Measurements from ENCODE around the gene NET1.

NET1 gene

GRCh38 chr10:5504146-5505072 lies 92.1 kb downstream of the NET1 start:
- Histone ChIP-seq H3K4me3 (no peak overlapping the region), H3K9me3 (no peaks in the 10 kb centered on the region), H3K27ac (no peak overlapping the region), H3K27me3 (no peaks in the 10 kb centered on the region), H3K36me3 (no peaks in the 10 kb centered on the region), H3K4me1 (peaks cover 16% of the 10 kb centered on the region), H4K20me1 (no peaks in the 10 kb centered on the region), H3K4me2 (no peak overlapping the region), H3K9ac (no peak overlapping the region)
- TF ChIP-seq Cebpa-rat (IDR thresholded peaks at IDR 0.05), result no peak

- Histone ChIP-seq H3K9me3 (no peaks in the 10 kb centered on the region), H3K9ac (no peak overlapping the region), H3K4me3 (no peak overlapping the region), H3K27me3 (no peaks in the 10 kb centered on the region), H4K20me1 (no peaks in the 10 kb centered on the region), H3K27ac (no peak overlapping the region), H3K4me2 (no peak overlapping the region), H3K36me3 (no peaks in the 10 kb centered on the region), H3K4me1 (peaks cover 16% of the 10 kb centered on the region)
- no peak for TF ChIP-seq Cebpa-rat (IDR thresholded peaks at IDR 0.05)
Observed at GRCh38 chr10:5506246-5506645, 93.9 kb downstream of the NET1 start.

GRCh38 chr10:5506751-5507648 lies 94.6 kb downstream of the NET1 start:
- TF ChIP-seq Cebpa-rat (IDR thresholded peaks at IDR 0.05), result no peak
- no peak overlapping the region for H3K4me2 ChIP-seq

GRCh38 chr10:5507649-5508131 lies 95.3 kb downstream of the NET1 start:
- Histone ChIP-seq H3K4me3 (no peak overlapping the region), H3K36me3 (no peaks in the 10 kb centered on the region), H3K9ac (no peak overlapping the region), H3K4me2 (no peak overlapping the region), H3K4me1 (peaks cover 6% of the 10 kb centered on the region), H4K20me1 (no peaks in the 10 kb centered on the region), H3K27ac (no peak overlapping the region), H3K9me3 (no peaks in the 10 kb centered on the region), H3K27me3 (no peaks in the 10 kb centered on the region)
- TF ChIP-seq Cebpa-rat (IDR thresholded peaks at IDR 0.05), result no peak

More at GRCh38 chr10:5506751-5507648, 94.6 kb downstream of the NET1 start:
- Histone ChIP-seq H3K9me3 (no peaks in the 10 kb centered on the region), H3K36me3 (no peaks in the 10 kb centered on the region), H3K4me1 (peaks cover 13% of the 10 kb centered on the region), H3K9ac (no peak overlapping the region), H3K4me3 (no peak overlapping the region), H3K27me3 (no peaks in the 10 kb centered on the region), H3K27ac (no peak overlapping the region), H4K20me1 (no peaks in the 10 kb centered on the region)

GRCh38 chr10:5508161-5508604 lies 95.8 kb downstream of the NET1 start:
- Histone ChIP-seq H3K9ac (no peak overlapping the region), H4K20me1 (no peaks in the 10 kb centered on the region), H3K27ac (no peak overlapping the region), H3K9me3 (no peaks in the 10 kb centered on the region), H3K4me1 (peaks cover 5% of the 10 kb centered on the region; the same call in 1 of the 2 replicates), H3K4me2 (no peak overlapping the region), H3K27me3 (no peaks in the 10 kb centered on the region), H3K4me3 (no peak overlapping the region), H3K36me3 (no peaks in the 10 kb centered on the region)
- no peak for TF ChIP-seq Cebpa-rat (IDR thresholded peaks at IDR 0.05)

All from BLaER1 (cell line).